GM10847 (cell line): ENCODE measurements around the gene CD8A.

Experiments
- POLR2A ChIP-seq: IDR thresholded peaks from 2 replicates; pipeline ENCODE4 v1.6.1; 2011; ENCODE audit not compliant: insufficient read length; ENCODE audit errors: extremely low read depth

CD8A gene

GRCh38 chr2:86758405-86758804 lies 32.3 kb downstream of the CD8A start:
- no peak for TF ChIP-seq POLR2A

- no peak for TF ChIP-seq POLR2A
These were observed 37.1 kb downstream of the CD8A start for GRCh38 chr2:86753606-86754005.

DNA sequence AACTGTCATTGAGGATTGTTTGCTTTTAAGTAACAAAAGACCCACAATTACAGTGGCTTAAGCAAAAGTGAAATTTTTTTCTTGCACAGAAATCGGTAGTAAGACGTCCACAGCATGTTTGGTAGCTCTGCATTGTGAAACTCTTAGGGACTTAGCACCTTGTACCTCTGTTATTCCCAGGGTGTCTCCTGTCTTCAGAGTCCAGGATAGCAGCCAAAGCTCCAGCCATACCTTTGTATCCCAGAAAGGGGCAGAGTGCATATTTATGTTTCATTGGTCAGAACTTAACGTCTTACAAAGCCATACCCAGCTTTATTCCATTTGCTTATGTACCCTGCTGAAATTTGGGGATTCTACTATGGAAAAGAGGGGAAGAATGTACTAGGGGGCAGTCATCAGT lies 37.8 kb downstream of the CD8A start:
- TF ChIP-seq POLR2A = no peak

GRCh38 chr2:86751778-86752177 lies 38.9 kb downstream of the CD8A start:
- TF ChIP-seq POLR2A = no peak

DNA sequence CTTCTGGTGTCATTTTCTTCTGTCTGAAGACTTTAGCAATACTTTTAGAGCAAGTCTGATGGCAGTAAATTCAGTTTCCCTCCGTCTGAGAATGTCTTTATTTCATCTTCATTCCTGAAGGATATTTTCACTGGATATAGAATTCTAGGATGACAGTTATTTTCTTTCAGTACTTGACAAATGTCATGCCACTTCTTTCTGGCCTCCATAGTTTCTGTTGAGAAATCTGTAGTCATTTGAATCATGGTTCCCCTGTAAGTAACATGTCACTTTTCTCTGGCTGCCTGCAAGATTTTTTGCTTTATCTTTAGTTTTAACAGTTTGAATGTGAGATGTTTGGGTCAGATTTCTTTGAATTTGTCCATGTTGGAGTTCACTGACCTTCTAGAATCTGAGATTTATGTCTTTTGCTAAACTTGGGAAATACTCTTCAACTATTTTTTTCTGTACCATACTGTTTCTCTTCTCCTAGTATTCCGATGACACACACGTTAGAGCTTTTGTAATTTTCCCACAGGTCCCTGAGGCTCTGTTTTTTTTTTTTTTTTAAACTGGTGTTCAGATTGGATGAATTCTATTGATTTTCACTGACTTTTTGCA lies 40.4 kb downstream of the CD8A start:
- TF ChIP-seq POLR2A = no peak

GRCh38 chr2:86747711-86748639 lies 42.7 kb downstream of the CD8A start:
- no peak for TF ChIP-seq POLR2A

DNA sequence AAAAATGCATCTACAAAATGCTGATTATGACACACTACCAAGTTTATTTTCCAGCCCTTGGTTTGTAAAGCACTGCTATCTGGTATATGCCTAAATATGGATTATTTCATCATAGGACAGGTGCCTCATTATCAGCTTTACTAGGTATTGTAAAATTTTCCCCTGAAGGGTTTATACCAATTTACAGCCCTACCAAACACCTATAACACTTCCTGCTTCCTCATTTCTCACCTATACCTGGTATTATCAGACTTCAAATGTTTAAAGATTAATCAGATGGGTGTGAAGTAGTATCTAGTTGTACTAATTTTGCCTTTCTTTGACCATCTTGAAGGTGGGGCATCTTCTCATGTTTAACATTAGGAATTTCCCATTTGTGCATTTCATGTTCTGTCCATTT lies 43.8 kb downstream of the CD8A start:
- no peak for TF ChIP-seq POLR2A

GRCh38 chr2:86744152-86744551 lies 46.6 kb downstream of the CD8A start:
- TF ChIP-seq POLR2A = no peak
